NCI-H82 treated with DMSO at 0.1 percent for 48 hours (cell line): ENCODE measurements around the gene FCGR2B.
"Not testable (repeated sequence)": the region's sequence is repeated elsewhere in the genome, so short reads cannot be mapped to it uniquely, and the experiment has no call there.

Experiments
- DNase-seq: peaks from one replicate; lab custom pipeline; 2025; ENCODE audit not compliant: unreplicated experiment; lab: John Stamatoyannopoulos, UW

Gene FCGR2B

GRCh38 chr1:161662684-161663339, at the start of gene FCGR2B:
Gene FCGR2B (plus strand): TSS chr1:161663143. CDS start chr1:161663242, 99 bp downstream.
- not testable (repeated sequence) for DNase-seq

- DNase-seq = not testable (repeated sequence)
Observed at GRCh38 chr1:161616417-161616816, 46.5 kb upstream of the FCGR2B start.

GRCh38 chr1:161618517-161618916, 44.4 kb upstream of the FCGR2B start:
- DNase-seq = not testable (repeated sequence)

DNA sequence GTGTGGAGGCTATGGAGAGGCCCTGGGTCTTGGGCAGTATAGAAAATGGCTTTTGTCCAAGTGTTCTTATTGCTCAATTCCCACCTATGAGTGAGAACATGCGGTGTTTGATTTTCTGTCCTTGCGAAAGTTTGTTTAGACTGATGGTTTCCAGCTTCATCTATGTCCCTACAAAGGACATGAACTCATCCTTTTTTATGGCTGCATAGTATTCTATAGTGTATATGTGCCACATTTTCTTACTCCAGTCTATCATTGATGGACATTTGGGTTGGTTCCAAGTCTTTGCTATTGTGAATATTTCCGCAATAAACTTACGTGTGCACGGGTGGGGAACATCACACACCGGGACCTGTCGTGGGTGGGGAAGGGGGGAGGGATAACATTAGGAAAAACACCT, 42.5 kb upstream of the FCGR2B start:
- not testable (repeated sequence) for DNase-seq

- not testable (repeated sequence) for DNase-seq
Observed at GRCh38 chr1:161621181-161622000, 41.6 kb upstream of the FCGR2B start.

DNA sequence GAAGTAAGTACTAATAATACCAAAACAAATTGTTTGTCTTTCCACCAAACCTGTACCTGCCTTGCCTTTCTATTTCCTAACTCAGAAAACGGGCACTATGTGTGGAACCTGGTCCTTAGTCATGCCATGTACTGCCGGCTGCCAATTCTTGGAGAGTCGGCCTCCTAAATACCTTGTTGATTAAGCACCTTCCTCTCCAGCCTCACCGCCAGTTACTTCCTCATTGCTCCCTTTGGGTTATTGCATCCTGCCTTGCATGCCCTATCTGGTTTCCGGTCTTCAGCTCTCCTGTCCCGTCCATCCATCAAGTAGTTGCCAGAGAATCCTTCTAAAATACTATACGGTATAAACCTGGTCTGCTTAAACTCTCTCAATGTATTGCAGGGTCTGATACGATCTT, 40.9 kb upstream of the FCGR2B start:
- not testable (repeated sequence) for DNase-seq

GRCh38 chr1:161623401-161624051, 39.4 kb upstream of the FCGR2B start:
- DNase-seq = not testable (repeated sequence)

- DNase-seq = not testable (repeated sequence)
Observed at GRCh38 chr1:161624605-161625004, 38.3 kb upstream of the FCGR2B start.

GRCh38 chr1:161626445-161627146, 36.3 kb upstream of the FCGR2B start:
- DNase-seq = not testable (repeated sequence)

- not testable (repeated sequence) for DNase-seq
Observed at GRCh38 chr1:161630128-161630742, 32.7 kb upstream of the FCGR2B start.

DNA sequence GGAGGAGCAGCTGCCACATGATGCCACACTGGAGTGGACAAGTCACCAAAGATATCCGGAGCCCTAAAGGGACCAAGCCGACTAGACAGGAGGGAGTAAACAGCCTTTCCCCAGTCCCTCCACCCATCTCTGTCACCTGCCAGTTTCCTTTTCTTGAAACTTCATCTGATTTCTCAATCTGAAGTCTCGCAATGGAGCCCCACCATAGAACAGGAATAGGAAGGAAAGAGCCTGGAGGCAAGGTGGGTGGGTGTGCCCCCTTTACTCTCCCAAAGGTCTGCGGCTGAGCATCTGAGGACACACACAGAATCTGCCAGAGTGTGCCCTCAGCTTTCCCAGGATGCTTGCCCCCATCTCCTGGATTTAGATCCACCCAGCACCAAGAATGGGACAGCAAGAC, 31.9 kb upstream of the FCGR2B start, which contains the start of gene FCGR3B:
Gene FCGR3B (minus strand): TSS at position 101 of the 400 bp plus-strand sequence. CDS start 82 bp downstream, at position 19.
- no peak for DNase-seq

DNA sequence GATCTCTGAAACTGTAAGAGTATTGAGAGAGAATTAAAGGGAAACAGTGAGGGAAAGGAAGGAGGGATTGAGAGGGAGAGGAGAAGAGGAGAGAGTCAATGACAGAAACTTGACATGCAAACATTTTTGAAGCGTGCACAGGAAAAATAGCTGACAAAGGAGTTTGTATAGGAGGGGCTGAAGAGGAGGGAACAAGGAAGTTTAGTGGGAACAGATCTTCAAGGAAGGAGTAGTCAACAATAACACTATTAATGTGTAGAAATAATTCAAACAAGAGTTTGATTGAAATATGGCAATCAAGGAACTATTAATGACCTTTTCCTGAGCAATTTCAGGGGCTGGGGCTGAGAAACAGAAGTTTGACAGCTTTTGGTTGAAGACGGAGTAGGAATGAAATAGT, 27.9 kb upstream of the FCGR2B start:
- DNase-seq = not testable (repeated sequence)

- DNase-seq = not testable (repeated sequence)
Observed at GRCh38 chr1:161636189-161636782, 26.7 kb upstream of the FCGR2B start.

- not testable (repeated sequence) for DNase-seq
Observed at GRCh38 chr1:161636976-161637375, 26.0 kb upstream of the FCGR2B start.

- not testable (repeated sequence) for DNase-seq
Observed at GRCh38 chr1:161638251-161638993, 24.5 kb upstream of the FCGR2B start.

DNA sequence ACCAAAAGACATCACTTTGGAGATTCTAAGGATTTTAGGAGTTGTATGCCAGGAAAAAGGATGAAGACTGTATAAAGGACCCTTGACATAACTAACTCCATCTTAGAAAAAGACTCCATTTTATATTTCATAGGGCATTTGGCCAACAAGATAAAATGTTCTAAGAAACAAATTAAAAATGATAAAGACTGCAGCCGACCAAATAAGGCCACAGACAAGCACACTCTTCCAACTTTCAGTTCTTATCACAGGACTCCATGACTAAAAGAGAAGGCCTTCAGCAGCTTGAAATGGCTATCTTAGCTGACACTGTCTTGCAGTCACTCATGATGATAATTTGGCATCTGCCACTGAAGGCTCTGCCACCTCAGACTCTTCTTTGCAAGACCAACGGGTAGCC, 23.7 kb upstream of the FCGR2B start:
- DNase-seq = not testable (repeated sequence)

DNA sequence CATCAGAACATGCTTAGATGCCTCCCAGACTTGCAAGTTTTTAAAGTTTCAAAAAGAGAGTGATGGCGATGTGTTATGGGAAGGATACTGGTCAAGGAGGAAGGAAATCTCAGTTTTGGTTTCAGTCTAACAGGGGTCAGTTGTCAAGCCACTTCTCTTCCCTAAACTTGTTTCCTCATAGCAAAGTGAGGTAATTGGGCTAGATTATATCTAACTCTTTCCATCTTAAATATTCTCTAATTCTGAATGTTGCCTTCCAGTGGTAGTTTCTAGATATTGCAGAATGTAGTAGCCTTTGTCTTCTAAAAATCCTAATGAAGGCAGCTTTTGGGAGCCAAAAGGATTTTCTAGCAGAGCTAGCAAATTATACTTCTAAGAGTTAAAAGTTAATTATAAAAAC, 20.2 kb upstream of the FCGR2B start:
- DNase-seq = not testable (repeated sequence)

DNA sequence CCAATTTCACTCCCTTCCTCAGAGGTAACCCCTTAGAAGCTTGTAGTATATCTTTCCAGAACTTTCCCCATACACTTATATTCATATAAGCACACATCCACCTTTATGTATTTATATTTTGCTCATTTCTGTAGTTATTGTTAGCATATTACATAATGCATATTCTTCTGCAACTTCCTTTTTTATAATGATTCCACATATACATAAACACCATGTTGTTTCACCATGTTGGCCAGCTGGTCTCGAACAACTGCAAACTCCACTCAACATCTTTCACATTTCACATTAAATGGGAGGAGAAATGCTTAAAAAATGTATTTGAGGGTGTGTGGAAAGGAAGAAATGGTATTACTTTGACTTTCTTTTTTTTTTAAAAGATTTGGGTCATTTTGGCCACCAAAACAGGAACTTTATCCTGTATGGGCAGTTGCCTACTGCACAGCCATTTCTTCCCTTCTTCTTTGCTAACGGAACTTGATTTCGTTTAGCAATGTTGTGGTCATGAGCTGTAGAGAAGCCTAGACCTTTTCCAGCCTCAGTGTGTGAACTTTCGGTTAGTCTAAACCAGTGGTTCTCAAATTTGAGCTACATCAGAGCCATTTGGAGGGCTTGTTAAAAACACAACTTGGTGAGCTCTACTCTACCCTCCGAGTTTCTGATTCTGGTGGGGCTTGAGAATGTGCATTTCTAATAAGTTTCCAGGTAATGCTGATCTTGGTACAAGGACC, 19.3 kb upstream of the FCGR2B start:
- DNase-seq = not testable (repeated sequence)

DNA sequence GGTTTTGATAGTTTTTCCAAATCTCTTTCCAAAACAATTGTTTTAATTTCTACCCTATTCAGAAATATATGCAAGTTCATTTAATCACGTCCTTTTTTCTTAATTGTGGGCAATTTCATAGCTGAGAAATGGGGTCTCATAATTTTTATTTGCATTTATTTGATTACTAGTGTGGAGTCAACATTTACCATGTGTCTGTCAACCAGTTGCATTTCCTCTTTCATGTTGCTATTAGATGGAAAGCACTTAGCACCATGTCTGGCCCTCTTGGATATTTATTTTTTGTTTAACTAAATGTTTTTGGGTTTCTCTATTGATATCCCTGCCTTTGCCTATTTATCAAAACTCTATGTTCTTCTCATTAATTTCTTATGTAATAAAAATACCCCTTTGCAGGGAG, 18.1 kb upstream of the FCGR2B start:
- DNase-seq = not testable (repeated sequence)
